Stimulated activated CD8-positive, alpha-beta memory T cell treated with anti-CD3 and anti-CD28 coated beads, Interleukin-12 subunit alpha, Interleukin-12 subunit beta, amount 100 ng/mL, for 1 hour (primary cell): ENCODE data around the gene SPO11.

Experiments
- DNase-seq: peaks from one replicate; pipeline ENCODE4 v3.0.0-alpha.2; 2020; ENCODE audit warnings: low read depth

SPO11 gene

DNA sequence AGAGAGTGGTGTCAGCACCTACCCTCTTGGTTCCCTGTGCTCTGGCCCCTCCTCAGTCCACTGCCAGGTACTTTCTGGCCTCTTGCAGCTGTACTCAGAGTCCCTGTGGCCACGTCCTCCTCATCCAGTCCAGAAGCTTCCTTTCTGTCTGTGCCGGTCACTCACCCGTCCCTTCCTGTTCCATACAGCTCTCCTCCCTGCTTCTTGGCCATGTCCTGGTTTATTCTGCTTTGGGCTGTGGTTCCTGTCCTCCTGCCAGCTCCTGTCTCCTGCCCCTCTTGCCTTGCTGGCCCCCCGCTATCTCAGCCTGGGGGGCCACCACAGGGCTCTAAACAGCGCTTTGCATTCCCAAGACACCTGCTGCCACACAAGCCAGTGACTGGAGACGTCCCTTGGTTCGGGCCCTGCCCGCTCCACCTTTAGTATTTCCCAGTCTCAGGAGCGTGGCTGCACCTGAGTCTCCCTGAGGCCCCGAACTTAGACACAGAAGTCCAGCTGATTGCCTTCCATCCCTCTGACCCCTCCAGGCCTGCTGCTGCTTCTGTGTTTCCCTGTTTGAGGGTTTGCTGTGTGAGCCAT is 46.1 kb downstream of the SPO11 start:
- no peak for DNase-seq

- DNase-seq, result no peak
Measured at GRCh38 chr20:57377350-57377749, 47.7 kb downstream of the SPO11 start.

DNA sequence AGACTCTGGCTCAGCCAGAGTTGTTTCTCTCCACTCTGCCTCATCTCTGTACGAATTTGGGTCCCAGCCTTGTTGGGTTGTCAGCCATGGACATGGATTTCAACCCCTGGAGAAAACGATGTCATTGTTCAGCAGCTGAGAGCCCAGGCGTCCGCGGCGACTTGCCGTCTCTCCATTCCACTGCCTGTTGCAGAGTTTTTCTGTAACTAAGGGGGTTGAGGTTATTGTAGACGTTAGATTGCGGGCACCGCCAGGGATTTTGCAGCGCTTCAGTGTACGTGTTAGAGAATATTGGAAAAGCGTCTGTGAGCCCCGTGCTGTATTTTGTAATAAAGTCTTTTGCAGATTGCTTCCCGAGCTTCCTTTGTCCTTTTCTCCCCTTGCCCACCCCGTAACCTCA is 48.5 kb downstream of the SPO11 start:
- DNase-seq, result no peak

- no peak for DNase-seq
Measured at GRCh38 chr20:57378646-57379262, 49.2 kb downstream of the SPO11 start.

GRCh38 chr20:57379263-57379647 is 49.7 kb downstream of the SPO11 start:
- DNase-seq, result no peak

DNA sequence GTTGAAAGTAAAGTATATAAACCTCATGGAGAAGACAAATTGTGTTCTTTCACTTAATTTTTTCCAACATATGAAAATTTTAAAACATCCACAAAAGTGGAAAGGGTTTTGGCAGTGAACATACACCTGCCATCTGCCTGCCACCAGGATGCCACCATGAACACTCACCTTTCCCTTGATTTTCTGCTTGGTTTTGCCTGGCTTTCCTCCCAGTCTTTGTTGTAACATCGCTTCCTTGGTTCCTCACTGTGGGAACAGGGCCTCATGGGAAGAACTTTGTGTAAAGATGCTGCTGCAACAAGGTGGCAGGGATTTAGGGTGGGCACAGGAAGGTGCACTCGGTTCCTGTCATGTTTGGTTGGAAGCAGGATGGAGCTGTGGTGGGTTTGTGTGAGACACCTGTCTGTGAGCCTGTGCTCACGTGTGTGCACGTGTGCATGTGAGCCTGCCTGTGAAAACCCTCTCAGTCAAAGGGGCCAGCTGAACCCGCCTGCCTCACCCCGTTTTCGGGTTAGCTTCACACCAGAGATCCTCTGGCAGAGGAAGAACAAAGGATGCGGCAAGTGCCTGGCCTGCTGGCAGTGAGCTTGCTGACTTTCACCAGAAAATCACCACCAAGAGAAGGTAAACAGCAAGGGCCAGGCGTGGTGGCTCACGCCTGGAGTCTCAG is 50.6 kb downstream of the SPO11 start:
- no peak for DNase-seq

- peak; percentile 79 for DNase-seq
Measured at GRCh38 chr20:57381596-57382503, 52.2 kb downstream of the SPO11 start.

DNA sequence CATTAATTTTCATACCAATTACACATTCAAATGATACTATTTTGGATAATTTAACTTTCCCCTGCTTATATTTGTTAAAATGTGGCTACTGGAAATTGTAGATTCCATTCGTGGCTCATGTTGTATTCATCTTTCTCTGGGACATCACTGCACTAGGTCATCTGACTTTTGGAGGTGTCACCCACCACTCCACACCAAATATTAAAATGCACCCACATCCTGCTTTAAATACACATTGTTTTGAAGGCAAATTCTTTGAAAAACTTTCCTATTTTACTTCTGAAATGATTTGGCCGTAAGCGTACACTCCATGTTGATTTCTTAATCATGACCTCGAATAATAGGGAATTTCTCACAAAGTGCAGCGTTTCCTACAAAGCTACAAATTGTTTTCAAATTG is 52.9 kb downstream of the SPO11 start:
- DNase-seq, result no peak

DNA sequence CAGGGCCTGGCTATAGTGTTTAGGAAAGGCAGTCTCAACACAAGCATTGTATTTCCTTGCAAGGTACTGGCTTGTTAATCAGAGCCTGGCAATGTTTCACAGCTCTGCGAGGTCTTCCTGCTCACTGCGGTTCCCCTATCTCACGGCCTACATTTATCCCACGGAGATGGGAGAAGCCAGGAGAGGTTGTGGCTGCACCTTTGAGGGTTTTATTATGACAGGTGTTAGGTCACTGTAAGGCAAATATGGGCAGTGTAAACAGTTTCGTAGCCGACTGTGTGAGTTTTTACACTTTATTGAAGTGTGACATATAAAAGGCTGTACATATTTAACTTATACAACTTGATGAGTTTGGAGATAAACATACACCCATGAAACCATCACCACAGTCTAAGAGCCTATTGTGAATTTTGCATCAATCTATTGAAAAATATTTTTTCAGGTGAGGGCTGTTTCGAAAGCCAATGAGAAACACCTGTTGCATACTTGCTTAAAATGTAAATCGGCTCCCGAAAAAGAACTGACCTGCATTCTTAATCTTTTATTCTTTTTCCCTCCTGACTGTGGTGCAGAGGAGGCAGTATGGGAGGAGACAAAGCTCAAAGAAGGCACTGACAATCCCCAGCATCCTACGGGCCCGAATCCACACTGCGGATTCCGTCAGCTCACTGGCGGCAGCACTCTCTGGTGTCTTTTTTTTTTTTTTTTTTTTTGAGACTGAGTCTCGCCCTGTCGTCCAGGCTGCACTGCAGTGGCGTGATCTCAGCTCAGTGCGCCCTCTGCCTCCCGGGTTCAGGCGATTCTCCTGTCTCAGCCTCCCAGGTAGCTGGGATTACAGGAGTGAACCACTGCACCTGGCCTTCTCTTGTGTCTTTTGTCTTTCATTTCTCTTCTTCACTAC is 54.1 kb downstream of the SPO11 start:
- DNase-seq, result no peak

GRCh38 chr20:57384486-57384885 is 54.9 kb downstream of the SPO11 start:
- no peak for DNase-seq

GRCh38 chr20:57384953-57385761 is 55.6 kb downstream of the SPO11 start:
- no peak for DNase-seq

DNA sequence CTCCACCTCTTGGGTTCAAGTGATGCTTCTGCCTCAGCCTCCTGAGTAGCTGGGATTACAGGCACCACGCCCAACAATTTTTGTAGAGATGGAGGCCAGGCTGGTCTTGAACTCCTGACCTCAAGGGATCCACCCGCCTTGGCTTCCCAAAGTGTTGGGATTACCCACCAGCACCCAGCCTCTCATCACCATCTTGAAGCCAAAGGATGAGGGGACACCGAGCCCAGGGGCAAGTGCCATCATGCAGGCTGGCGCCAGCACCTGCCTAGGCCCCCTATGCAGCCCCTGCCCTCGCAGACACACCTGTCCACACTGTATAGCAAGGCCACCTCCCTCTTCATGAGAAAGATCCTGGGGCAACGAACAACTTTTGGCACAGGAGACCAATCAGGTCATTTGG is 56.3 kb downstream of the SPO11 start:
- no peak for DNase-seq

GRCh38 chr20:57386762-57387161 is 57.2 kb downstream of the SPO11 start:
- DNase-seq, result no peak

- DNase-seq, result no peak
Measured at GRCh38 chr20:57387463-57387862, 57.9 kb downstream of the SPO11 start.

GRCh38 chr20:57387945-57388371 is 58.4 kb downstream of the SPO11 start:
- DNase-seq, result no peak

- no peak for DNase-seq
Measured at GRCh38 chr20:57388953-57389694, 59.5 kb downstream of the SPO11 start.

DNA sequence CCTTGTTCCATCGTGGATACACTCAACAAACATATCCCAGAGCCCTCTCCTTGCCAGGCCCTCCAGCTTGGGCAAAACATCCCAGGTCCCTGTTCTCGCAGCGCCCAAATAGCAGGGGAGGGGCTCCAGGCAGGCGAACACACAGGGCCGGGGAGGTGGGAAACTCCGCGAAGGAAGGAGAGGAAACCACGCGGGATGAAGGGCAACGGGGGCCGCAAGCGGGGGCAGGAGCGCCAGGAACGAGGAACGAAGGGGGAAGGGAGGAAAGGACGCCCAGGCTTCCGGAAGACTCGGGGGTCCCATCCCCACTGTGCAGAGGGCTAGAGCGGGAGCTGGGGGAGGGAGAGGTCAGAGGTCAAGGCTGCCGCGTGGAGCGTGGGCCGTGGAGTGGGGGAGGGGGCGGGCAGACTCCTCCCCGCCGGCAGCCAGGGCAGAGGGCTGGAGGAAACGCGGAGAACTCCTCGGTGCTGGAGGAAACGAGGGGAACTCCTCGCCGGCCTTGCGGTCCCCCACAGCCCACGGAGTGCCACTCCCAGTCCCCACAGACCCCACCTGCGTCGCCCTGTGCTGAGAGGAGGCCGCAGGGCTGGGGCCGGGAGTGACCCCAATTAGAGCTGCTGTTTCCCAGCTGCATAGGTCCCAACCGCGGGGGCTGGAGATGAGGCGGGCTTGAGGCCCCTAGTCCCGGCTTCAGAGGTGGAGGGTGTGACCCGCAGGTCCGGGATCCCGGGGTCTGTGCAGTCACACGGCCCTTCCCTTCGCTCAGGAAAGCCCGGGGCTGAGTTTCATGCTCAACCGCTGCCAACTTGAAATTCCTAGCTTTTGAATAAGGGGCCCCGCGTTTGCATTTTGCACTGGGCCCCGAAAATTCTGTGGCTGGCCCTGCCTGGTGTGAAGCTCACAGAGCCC is 60.3 kb downstream of the SPO11 start:
- no peak for DNase-seq

DNA sequence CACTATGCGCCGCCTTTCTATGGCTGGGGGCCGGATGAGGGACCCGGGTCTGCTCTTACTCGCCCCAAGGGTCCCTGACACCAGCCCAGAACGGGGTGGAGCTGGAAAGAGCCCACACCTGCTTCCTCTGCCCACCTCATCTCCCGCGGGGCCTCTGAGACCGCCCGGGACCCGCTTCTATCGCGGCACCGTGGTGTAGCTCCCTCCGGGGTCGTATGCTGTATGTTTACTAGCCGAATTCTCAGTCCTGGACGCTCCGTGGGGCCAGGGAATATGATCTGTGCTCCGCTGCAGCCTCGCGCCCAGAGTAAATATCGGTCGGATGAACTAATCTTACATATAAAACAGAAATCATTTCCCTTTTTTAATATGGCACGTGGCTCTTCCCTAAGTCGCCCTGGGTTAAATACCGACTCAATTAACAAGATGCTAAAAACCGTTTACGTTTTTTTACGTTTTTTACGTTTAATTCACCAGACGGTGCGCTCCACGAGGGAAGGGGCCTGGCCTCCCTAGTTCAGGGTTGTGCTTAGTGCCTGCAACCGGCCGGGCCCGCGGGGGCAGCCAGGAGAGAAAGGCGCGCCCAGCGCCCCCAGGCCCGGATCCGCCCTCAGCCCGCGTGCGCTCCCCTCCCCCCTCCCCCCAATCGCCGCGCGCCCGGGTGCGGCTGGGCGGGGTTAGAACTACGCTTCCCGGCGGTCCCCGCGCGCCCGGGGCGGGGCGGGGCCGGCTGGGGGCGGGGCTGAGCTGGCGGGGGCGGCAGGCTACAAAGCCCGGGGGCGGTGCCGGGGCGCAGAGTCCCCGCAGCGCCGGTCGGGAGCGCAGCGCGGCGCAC is 61.2 kb downstream of the SPO11 start, which contains the start of gene RBM38:
RBM38 (plus strand) TSS at position 793 of the 835 bp plus-strand sequence. CDS start 186 bp downstream, outside the sequence.
- peak; percentile 53 for DNase-seq
